ENCODE data around the gene MRPL38. TPM values are rescaled to one million over a fixed set of nuclear protein-coding genes. Genes with fewer than 3 reads are reported as not detected.
"Not testable (repeated sequence)": the region's sequence is repeated elsewhere in the genome, so short reads cannot be mapped to it uniquely, and the experiment has no call there.

MRPL38 gene
- total RNA-seq, 1 donor from 2014 or later, result 65.6 TPM

DNA sequence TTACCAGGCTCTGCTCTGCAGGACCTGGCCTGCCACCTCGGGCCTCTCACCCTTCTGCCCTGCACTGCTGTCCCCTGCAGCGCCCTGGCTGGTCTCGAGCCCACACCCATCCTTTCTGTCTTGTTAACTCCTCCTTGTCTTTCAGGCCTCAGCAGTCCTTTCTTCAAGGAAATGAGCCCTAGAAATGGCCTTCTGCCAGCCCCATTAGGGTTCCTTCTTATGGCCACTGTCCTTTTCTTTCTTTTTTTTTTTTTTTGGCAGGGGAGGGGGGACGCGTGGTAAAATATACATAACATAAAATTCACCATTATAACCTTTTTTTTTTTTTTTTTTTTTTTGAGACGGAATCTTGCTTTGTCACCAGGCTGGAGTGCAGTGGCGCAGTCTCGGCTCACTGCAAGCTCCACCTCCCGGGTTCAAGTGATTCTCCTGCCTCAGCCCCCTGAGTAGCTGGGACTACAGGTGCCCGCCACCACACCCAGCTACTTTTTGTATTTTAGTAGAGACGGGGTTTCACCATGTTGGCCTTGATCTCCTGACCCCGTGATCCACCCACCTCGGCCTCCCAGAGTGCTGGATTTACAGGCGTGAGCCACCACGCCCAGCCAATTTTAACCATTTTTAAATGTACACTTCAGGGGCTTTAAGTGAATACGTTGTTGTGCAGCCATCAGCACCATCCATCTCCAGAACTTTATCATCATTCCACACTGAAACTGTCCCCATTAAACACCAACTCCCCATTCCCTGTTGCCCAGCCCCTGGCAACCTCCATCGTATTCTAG, 39.1 kb downstream of the MRPL38 start:
- H3K4me2 ChIP-seq (ENCODE audit: low read length); H3K4me1 Mint-ChIP-seq (ENCODE audit: low read depth, unreplicated experiment); DNase-seq (ENCODE audit: low read depth); FAIRE-seq; H3K9me3 ChIP-seq (ENCODE audit: insufficient read depth, low read depth, low read length); H3K9ac ChIP-seq (ENCODE audit: low read length); H3K4me3 Mint-ChIP-seq (ENCODE audit: unreplicated experiment); H3K27me3 Mint-ChIP-seq (ENCODE audit: low read depth, unreplicated experiment); H2AFZ ChIP-seq (ENCODE audit: low read depth, low read length); H3K79me2 ChIP-seq (ENCODE audit: insufficient read depth, low read length); H3K36me3 ChIP-seq (ENCODE audit: insufficient read depth, low read length); H4K20me1 ChIP-seq (ENCODE audit: insufficient read depth, low read length); H3K36me3 Mint-ChIP-seq (ENCODE audit: low read depth, unreplicated experiment); H3K9me3 Mint-ChIP-seq (ENCODE audit: unreplicated experiment); H3K4me3 ChIP-seq (ENCODE audit: insufficient read depth, low read depth, low read length); H3K27ac ChIP-seq (ENCODE audit: low read depth, low read length); H3K27me3 ChIP-seq (ENCODE audit: insufficient read depth, low read length): not testable (repeated sequence)
- peak overlapping the region; percentile 2 for H3K27ac Mint-ChIP-seq (ENCODE audit: unreplicated experiment)
- H3K4me1 ChIP-seq (ENCODE audit: insufficient read depth, low read length), result peaks cover 16% of the 10 kb centered on the region

DNA sequence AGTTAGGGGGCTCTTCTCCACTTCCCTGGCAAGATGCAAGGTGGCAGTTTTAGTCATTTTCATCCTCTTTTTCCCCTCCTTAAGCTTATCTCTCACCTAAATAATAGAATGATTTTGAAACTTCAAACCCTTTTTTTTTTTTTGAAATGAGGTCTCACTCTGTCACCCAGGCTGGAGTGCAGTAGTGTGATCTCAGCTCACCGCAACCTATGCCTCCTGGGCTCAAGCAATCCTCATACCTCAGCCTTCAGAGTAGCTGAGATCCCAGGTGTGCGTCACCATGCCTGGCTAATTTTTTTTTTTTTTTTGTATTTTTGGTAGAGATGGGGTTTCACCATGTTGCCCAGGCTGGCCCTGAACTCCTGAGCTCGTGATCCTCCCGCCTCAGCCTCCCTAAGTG, 39.8 kb downstream of the MRPL38 start:
- H3K4me1 Mint-ChIP-seq (ENCODE audit: low read depth, unreplicated experiment); H2AFZ ChIP-seq (ENCODE audit: low read depth, low read length); H3K27ac Mint-ChIP-seq (ENCODE audit: unreplicated experiment): not testable (repeated sequence)

DNA sequence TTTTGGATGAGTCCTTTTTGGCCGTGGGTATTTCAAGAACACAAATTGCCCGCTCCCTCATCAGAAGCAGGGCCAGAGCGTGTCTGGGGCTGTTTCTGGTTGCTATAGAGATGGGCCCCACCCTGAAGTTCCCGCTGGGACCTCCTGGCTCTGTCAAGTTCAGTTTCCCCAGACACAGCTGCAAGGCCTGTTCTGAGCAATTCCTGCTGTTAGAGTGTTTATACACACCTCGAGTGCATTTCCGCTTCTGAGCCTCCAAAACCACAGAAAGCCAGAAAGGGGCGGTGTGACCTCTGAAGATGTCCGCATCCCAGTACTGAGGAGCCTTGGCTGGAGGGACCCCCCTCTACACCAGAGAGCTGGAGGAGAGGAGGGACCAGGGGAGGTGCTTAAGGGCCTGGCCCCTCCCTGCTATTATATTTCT, 40.2 kb downstream of the MRPL38 start:
- Histone ChIP-seq H2AFZ (ENCODE audit: low read depth, low read length) (peak overlapping the region; percentile 23), H3K4me2 (ENCODE audit: low read length) (peak overlapping the region; percentile 45), H4K20me1 (ENCODE audit: insufficient read depth, low read length) (no peaks in the 10 kb centered on the region), H3K79me2 (ENCODE audit: insufficient read depth, low read length) (no peaks in the 10 kb centered on the region), H3K9ac (ENCODE audit: low read length) (peak overlapping the region; percentile 43), H3K4me3 (ENCODE audit: insufficient read depth, low read depth, low read length) (peak overlapping the region; percentile 15), H3K27me3 (ENCODE audit: insufficient read depth, low read length) (no peaks in the 10 kb centered on the region), H3K9me3 (ENCODE audit: insufficient read depth, low read depth, low read length) (no peaks in the 10 kb centered on the region), H3K36me3 (ENCODE audit: insufficient read depth, low read length) (no peaks in the 10 kb centered on the region), H3K27ac (ENCODE audit: low read depth, low read length) (no peak overlapping the region), H3K4me1 (ENCODE audit: insufficient read depth, low read length) (peaks cover 13% of the 10 kb centered on the region)
- TF ChIP-seq, protein P1, sequence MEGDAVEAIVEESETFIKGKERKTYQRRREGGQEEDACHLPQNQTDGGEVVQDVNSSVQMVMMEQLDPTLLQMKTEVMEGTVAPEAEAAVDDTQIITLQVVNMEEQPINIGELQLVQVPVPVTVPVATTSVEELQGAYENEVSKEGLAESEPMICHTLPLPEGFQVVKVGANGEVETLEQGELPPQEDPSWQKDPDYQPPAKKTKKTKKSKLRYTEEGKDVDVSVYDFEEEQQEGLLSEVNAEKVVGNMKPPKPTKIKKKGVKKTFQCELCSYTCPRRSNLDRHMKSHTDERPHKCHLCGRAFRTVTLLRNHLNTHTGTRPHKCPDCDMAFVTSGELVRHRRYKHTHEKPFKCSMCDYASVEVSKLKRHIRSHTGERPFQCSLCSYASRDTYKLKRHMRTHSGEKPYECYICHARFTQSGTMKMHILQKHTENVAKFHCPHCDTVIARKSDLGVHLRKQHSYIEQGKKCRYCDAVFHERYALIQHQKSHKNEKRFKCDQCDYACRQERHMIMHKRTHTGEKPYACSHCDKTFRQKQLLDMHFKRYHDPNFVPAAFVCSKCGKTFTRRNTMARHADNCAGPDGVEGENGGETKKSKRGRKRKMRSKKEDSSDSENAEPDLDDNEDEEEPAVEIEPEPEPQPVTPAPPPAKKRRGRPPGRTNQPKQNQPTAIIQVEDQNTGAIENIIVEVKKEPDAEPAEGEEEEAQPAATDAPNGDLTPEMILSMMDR (IDR thresholded peaks at IDR 0.05; ENCODE audit: insufficient read depth, low read depth, low read length), result no peak
- TF ChIP-seq EZH2 (IDR thresholded peaks at IDR 0.05; ENCODE audit: insufficient read depth, low read length), result no peak
- Mint-ChIP-seq H3K27me3 (ENCODE audit: low read depth, unreplicated experiment) (no peaks in the 10 kb centered on the region), H3K27ac (ENCODE audit: unreplicated experiment) (no peak overlapping the region), H3K9me3 (ENCODE audit: unreplicated experiment) (no peaks in the 10 kb centered on the region), H3K36me3 (ENCODE audit: low read depth, unreplicated experiment) (peaks cover 3% of the 10 kb centered on the region), H3K4me3 (ENCODE audit: unreplicated experiment) (no peak overlapping the region), H3K4me1 (ENCODE audit: low read depth, unreplicated experiment) (peaks cover 2% of the 10 kb centered on the region)
- DNase-seq (ENCODE audit: low read depth), result peak; percentile 49
- FAIRE-seq, result no peak

More for the DNA sequence above, 39.8 kb downstream of the MRPL38 start:
- H3K36me3 ChIP-seq (ENCODE audit: insufficient read depth, low read length); H3K79me2 ChIP-seq (ENCODE audit: insufficient read depth, low read length); H3K27ac ChIP-seq (ENCODE audit: low read depth, low read length); H3K27me3 Mint-ChIP-seq (ENCODE audit: low read depth, unreplicated experiment); H3K4me3 Mint-ChIP-seq (ENCODE audit: unreplicated experiment); H3K9ac ChIP-seq (ENCODE audit: low read length); H3K4me3 ChIP-seq (ENCODE audit: insufficient read depth, low read depth, low read length); H4K20me1 ChIP-seq (ENCODE audit: insufficient read depth, low read length); H3K27me3 ChIP-seq (ENCODE audit: insufficient read depth, low read length); FAIRE-seq; H3K9me3 ChIP-seq (ENCODE audit: insufficient read depth, low read depth, low read length); H3K9me3 Mint-ChIP-seq (ENCODE audit: unreplicated experiment); DNase-seq (ENCODE audit: low read depth); H3K36me3 Mint-ChIP-seq (ENCODE audit: low read depth, unreplicated experiment): not testable (repeated sequence)
- H3K4me1 ChIP-seq (ENCODE audit: insufficient read depth, low read length), result peaks cover 16% of the 10 kb centered on the region
- peak overlapping the region; percentile 45 for H3K4me2 ChIP-seq (ENCODE audit: low read length)

Data from astrocyte (in vitro differentiated cells and primary cell).